Superior temporal gyrus (tissue), 1 donor: Measurements from ENCODE around the gene RAPGEF5.

Experiments used
- DNase-seq: peaks from one replicate; pipeline ENCODE4 v3.0.0-alpha.2; 2016; ENCODE audit errors: extremely low spot score

Gene RAPGEF5

DNA sequence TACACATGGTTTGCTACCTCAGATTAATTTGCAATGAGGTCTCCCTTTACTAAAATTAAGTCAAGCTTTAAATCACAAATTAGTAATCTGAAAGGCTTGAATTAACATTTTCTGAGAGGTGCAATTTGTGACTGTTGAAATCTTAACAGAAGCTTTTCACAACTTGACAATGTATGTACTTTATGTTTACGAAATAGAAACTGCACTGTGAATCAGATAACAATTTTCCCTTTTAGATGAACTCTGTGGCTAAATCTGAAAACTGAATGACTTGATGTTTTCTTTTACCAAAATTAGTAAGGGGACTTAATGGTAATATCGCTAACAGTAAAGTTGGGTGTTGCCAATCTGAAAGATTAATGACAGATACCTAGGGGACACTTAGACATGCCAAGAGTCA, 197.6 kb downstream of the RAPGEF5 start:
- DNase-seq, result no peak

DNA sequence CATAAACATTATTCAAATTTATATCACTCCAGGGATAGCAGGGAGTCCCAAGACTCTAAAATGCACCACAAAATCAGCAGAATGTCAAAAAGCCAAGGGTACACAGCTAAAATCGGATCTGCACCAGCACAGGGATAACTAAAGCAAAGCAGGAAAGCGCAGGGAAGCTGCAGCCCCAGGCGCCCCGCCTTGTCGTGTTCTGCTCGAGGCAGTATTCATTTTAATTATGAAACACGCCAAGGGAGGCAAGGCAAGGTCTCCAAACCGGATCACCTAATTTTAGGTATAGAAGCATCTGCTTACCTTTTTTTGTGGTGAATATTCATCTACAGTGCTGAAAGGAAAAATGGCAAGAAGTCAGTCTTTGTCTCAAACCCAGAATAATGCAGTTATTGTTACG, 199.4 kb downstream of the RAPGEF5 start:
- no peak for DNase-seq

DNA sequence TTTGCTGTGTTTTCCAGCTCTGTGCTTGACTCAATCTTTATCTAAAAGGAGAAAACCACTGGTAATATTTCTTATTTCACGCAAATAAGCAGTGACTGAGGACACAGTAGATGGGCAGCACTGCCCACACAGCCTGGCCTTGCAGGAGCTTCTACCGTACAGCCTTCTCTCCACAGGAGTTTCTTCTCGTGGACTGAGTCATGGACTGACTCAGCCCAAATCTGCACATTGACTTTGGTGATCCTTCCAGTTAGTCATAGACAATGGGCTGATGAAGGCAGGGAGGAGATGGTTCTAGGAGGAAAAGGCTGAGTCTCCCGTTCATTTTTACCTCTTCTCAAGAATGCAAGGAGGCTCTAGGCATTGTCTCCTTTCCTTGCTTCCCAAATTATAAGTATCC, 200.7 kb downstream of the RAPGEF5 start:
- DNase-seq, result no peak

DNA sequence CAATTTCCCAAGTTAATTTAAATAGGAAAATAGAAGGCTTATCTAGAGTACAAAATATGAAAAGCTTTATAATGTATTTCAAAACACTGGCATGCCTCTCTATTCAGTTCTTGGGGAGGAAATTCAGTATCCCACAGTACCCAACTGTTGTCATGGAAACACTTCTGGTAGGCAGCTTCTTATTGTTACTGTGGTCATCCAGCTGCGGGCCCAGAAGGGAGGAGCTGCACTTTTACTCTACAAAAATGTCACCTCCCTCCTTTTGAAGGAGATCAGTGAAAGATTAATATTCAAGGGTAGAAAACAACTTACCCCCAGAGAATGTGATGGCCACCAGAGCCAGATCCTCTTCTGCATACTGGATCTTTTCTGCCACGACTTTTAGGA, 202.8 kb downstream of the RAPGEF5 start:
- peak; percentile 68 for DNase-seq

DNA sequence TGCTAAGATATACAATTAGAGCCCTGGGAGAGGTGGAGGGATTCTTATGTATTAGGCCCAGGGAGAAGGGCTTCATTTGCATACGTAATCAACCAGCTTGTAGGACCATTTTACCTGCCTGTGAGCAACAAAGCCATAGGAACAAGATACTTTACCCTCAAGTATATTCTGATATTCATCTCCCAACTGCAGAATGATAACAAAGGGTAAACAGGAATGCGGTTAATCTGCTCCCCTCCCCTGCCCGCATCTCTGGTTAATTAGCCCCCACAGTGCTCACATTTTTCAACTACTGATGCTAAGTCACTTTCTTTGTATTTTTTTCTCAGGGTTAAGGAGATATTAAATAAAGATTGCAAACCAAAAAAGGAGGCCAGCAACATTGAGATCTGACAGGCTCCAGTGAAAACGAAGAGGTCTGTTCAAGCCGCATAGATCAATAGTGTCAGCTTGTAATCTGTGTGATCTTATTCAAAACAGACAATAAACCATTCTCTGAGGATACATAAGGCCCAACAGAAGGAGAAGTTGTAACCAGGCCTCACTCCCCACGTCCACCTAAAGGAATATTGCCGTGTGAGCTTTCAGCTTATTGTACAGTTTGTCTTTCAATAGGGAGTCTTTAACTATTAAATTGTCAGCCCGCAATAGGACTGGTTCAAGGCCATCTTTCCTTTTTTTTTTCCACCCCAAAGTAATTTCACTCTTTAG, 203.4 kb downstream of the RAPGEF5 start:
- DNase-seq, result no peak

- DNase-seq, result no peak
Observed at GRCh38 chr7:22152690-22153089, 204.3 kb downstream of the RAPGEF5 start.

DNA sequence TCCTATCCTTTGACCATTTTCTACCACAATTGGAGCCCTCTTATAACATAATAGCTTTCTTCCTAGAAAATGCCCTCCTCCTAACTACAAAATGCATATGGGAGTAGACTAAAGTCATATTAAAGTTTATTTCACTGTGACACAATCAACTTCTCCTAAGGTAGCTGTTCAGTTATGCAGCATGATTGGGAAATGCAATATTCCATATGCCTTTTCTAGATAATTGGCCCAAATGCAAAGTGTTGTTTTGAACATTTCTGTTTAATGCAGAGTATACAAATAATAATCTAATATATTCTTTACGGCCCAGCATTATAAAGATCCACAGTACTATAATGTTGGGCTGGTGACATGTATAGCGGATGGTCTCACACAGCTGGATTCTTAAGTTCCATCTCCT, 205.1 kb downstream of the RAPGEF5 start:
- DNase-seq, result no peak

GRCh38 chr7:22150221-22150620, 206.7 kb downstream of the RAPGEF5 start:
- no peak for DNase-seq

DNA sequence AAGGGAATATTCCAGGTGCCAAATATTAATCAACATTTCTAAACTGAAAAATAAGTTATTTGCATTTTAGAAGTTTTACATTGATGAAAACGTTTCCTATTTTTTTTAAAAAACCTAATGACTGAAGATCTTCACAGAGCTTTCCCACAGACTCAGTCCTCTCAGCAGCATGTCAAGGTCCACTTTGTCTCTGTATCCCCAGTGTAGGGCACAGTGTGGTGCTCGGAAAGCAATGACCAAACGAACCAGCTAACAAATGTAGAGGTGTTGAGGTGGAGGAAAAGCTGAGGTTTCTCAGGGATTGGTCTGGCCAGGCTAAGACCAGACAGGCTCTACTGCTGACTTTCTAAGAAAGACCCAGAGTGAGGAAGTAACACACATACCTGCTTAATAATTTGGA, 209.1 kb downstream of the RAPGEF5 start:
- DNase-seq, result no peak

GRCh38 chr7:22146961-22147512, 209.9 kb downstream of the RAPGEF5 start:
- DNase-seq, result no peak

DNA sequence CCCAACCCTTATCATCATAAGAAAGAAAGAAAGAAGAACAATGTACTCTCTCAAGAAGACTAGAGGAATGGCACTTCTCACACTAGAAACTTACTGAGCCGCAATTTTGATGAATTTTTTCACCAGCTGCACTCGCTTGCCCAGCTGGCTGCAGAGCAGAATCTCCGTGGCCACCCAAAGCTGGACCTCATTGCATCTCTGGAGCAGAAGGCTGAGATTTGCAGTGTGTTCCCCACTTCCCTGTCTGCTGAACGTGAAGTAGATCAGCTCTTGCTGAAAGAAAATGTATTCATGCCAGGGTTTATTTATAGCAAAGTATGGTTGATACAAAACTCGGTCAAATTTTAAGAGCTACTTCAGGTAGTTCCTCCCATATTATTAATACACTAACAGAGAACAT, 212.0 kb downstream of the RAPGEF5 start:
- no peak for DNase-seq

DNA sequence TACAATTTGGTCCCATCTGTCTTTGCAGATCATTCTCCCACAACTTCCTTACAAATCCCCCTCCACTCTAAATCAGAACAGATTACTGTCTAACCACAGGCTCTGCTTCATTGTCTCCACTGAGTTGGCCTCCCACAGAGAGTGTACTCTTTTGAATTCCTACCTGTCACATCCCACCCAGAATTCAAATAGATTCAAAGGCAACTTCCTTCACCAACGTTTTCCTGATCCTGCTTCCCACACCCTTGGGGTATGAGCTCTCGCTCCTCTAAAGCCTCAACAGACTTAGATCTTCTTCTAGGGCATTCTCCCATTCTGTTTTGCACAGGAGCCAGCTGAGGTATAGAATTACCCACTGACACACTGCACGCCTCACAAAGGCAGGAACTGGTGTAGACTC, 213.5 kb downstream of the RAPGEF5 start:
- DNase-seq, result no peak

DNA sequence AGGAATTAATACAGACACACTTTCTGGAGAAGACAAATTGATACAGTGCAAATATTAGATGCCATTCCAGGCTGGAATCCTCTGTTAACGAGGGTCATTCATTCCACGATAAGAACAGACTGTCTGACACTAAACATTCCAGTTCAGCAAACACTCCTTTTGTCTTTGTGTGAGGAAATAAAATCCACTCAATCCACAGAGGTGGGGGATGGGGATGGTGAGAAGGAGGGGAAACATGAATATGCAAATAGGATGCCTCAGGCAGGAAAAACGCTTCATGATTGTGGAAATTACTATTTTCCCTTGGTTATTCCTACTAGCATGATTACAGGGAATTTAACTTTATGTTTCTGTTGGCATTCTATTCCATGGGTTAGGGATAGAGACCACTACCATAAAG, 214.4 kb downstream of the RAPGEF5 start:
- DNase-seq, result peak; percentile 71

DNA sequence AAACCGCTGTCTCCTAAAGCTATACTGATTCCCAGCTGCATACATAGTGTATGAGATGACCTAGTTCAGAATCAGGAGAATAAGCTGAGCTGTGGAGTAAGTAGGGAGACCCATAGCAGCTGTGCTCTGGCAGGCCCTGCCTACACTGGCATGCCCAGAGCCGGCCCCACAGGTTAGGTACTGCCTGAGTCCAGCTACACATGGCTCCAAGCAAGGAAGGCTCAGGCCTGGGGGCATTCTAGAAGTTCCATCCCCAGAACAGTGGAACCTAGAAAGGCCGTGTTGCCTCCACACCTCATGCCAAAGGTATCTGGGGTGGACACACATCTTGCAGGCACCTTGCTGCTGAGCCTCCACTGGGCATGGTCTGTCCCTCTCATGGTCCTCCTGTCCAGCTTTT, 215.6 kb downstream of the RAPGEF5 start:
- DNase-seq, result no peak

- no peak for DNase-seq
Observed at GRCh38 chr7:22140578-22140977, 216.4 kb downstream of the RAPGEF5 start.

DNA sequence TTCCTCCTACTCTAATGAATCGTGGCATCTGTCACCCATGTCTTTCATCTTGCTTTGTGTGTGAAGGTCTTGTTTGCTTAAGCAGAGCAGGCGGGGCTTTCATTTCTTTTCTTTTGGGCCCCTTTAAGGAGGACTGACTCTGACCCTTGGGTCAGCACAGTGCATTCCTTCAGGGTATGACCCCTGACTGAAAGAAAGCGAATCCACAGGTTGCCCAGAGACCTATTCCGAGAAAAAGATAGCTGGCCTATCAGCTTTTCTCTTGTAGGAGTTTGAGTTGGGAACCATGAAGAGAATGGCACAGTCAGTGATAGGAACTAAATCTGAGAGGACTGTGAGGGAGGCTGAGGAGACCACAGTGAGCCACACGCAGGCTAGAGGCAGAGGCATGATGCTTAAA, 218.1 kb downstream of the RAPGEF5 start:
- no peak for DNase-seq

GRCh38 chr7:22138106-22138505, 218.8 kb downstream of the RAPGEF5 start:
- no peak for DNase-seq

DNA sequence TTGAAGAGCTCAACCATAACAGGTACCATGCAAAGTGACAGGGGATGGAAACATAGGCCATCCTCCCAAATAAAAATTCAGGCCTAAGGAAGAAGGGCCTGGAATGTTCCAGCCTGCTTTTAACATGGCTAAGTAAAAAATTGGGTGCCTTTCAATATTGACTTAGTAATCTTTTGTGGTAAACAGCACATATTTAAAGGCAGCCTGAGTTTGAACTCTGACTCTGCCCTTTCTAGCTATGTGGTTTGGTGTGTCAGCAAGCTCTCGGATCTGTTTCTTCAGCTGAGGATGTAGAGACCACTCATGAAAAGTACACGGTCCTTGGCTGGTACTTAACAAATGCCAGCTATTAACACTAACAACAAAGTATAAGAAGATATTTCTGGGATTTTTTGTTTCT, 219.5 kb downstream of the RAPGEF5 start:
- DNase-seq, result no peak

- no peak for DNase-seq
Observed at GRCh38 chr7:22137026-22137425, 219.9 kb downstream of the RAPGEF5 start.

GRCh38 chr7:22129819-22130580, 227.0 kb downstream of the RAPGEF5 start:
- no peak for DNase-seq

DNA sequence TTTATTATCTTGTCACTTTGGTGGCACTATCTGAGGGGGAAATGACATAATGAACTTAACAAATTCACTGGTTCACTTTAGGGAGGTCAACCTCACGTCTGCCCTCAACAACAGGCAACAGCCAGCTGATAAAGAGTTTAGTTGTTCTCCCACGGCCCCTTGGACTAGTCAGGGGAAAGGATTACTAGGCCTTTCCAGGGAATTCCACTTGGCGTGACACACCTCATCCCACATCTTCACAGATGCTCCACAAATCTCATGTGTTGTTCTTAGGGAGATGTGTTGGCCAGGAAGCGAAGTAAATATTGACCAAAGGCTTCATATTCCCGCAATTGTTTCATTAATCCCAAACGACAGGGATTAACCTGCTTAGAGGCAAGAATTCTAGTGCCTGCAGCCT, 227.8 kb downstream of the RAPGEF5 start:
- no peak for DNase-seq

GRCh38 chr7:22128528-22128920, 228.4 kb downstream of the RAPGEF5 start:
- DNase-seq, result no peak

DNA sequence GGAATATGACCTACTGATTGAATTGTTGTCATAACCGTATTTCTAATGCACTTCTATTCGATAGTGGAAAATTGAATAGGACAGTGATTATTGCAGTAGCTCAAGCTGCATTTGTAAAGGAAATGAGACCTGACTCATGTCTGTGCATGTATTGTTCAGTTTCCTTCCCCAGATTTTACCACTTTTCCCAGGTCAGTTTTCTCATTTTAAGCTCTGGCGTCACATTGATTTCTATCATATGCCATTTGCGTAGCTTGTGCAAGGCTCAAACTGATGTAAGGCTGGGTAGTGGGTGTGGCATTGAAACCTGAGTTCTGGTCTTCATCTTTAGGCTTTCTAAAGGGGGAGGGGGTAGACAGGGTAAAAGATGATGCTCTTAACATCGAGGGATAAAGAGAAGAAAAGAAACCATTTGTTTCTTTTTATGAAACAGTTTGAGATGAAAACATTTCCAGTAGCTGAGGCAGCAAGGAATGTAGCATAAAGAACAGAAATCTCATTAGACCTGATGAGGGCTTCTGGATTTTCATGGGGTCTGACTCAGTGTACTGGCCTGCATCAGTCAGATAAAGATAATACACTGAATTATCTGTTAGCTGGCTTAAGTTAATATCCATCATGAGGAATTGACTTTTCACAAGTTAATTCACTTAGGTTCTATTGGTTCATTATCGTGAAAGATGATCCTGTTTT, 229.0 kb downstream of the RAPGEF5 start:
- no peak for DNase-seq
